Measurements from ENCODE around the gene RASSF1. TPM values are rescaled to one million over a fixed set of nuclear protein-coding genes. Genes with fewer than 3 reads are reported as not detected.

Gene RASSF1
- polyA plus RNA-seq, 1 donor from 2014 or later: 51.4 TPM

- no peak for TF ChIP-seq POLR2AphosphoS5 (IDR thresholded peaks at IDR 0.05)
- TF ChIP-seq EZH2 (IDR thresholded peaks at IDR 0.05; ENCODE audit: borderline replicate concordance, insufficient read depth, low read length, poor library complexity, severe bottlenecking): no peak
- no peak for TF ChIP-seq EP300 (conservative IDR thresholded peaks at IDR 0.05; ENCODE audit: poor library complexity, severe bottlenecking)
- TF ChIP-seq MXI1 (conservative IDR thresholded peaks at IDR 0.05; ENCODE audit: poor library complexity, severe bottlenecking): no peak
- no peak for TF ChIP-seq CTCF (IDR thresholded peaks at IDR 0.05; ENCODE audit: poor library complexity, severe bottlenecking)
- no peak for TF ChIP-seq RAD21 (conservative IDR thresholded peaks at IDR 0.05)
- no peak for TF ChIP-seq TAF1 (IDR thresholded peaks at IDR 0.05; ENCODE audit: low read depth)
- no peak for TF ChIP-seq SMC3 (conservative IDR thresholded peaks at IDR 0.05; ENCODE audit: poor library complexity)
- TF ChIP-seq, protein P1, sequence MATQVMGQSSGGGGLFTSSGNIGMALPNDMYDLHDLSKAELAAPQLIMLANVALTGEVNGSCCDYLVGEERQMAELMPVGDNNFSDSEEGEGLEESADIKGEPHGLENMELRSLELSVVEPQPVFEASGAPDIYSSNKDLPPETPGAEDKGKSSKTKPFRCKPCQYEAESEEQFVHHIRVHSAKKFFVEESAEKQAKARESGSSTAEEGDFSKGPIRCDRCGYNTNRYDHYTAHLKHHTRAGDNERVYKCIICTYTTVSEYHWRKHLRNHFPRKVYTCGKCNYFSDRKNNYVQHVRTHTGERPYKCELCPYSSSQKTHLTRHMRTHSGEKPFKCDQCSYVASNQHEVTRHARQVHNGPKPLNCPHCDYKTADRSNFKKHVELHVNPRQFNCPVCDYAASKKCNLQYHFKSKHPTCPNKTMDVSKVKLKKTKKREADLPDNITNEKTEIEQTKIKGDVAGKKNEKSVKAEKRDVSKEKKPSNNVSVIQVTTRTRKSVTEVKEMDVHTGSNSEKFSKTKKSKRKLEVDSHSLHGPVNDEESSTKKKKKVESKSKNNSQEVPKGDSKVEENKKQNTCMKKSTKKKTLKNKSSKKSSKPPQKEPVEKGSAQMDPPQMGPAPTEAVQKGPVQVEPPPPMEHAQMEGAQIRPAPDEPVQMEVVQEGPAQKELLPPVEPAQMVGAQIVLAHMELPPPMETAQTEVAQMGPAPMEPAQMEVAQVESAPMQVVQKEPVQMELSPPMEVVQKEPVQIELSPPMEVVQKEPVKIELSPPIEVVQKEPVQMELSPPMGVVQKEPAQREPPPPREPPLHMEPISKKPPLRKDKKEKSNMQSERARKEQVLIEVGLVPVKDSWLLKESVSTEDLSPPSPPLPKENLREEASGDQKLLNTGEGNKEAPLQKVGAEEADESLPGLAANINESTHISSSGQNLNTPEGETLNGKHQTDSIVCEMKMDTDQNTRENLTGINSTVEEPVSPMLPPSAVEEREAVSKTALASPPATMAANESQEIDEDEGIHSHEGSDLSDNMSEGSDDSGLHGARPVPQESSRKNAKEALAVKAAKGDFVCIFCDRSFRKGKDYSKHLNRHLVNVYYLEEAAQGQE (IDR thresholded peaks at IDR 0.05; ENCODE audit: borderline replicate concordance): no peak
- H3K9ac ChIP-seq (ENCODE audit: low read length): no peak overlapping the region
- no peaks in the 10 kb centered on the region for H3K9me2 ChIP-seq (ENCODE audit: insufficient read depth, low read length)
- H3K36me3 ChIP-seq (ENCODE audit: insufficient read depth, low read length): peaks cover 1% of the 10 kb centered on the region
- H3K9me3 ChIP-seq (ENCODE audit: low read length): no peaks in the 10 kb centered on the region
- H3F3A ChIP-seq (ENCODE audit: insufficient read depth, low read length, poor library complexity, severe bottlenecking): no peaks in the 10 kb centered on the region
- no peak overlapping the region for H3K27ac ChIP-seq (ENCODE audit: low read length)
- H2AFZ ChIP-seq (ENCODE audit: low read depth, low read length): no peak overlapping the region
- no peaks in the 10 kb centered on the region for H3K27me3 ChIP-seq (ENCODE audit: insufficient read depth, low read depth, low read length)
- no peak overlapping the region for H3K4me3 ChIP-seq (ENCODE audit: low read length)
- no peak overlapping the region for H3K4me2 ChIP-seq (ENCODE audit: low read length)
- H3K79me2 ChIP-seq (replicated peaks; ENCODE audit: insufficient read depth, low read length): no peaks in the 10 kb centered on the region
- no peaks in the 10 kb centered on the region for H4K20me1 ChIP-seq (ENCODE audit: insufficient read depth)
These were observed 31.7 kb upstream of the RASSF1 start for GRCh38 chr3:50372349-50372748.

DNA sequence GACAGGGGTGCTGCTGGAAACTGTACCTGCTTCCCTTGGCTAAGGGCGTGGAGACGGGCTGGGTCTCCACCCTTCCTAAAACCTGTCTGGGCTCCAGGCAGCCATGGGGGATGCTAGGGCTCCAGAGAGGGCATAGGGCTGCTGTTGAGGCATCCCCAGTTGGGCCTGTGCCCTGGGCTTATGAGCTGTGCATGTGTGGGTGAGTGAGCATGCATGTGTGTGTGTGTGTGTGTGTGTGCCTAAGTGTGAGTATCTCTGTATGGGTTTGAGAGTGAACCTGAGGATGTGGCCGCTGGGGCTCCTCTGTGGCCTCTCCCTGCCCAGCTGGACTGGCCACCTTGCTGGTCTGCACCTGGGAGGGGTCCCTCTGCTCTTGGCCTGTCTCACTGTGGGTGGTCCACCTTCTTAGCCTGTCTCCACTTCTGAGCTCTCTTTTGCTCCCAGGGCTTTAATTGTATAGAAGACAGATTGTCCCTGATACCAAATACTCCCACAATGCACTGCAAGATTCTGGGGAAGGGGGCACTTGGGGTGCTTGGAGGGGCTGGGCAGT is 30.6 kb upstream of the RASSF1 start:
- peaks cover 7% of the 10 kb centered on the region for H3K36me3 ChIP-seq (ENCODE audit: insufficient read depth, low read length)
- no peaks in the 10 kb centered on the region for H3K79me2 ChIP-seq (replicated peaks; ENCODE audit: insufficient read depth, low read length)
- no peak overlapping the region for H3K9ac ChIP-seq (ENCODE audit: low read length)
- TF ChIP-seq RAD21 (conservative IDR thresholded peaks at IDR 0.05) (no peak), POLR2AphosphoS5 (IDR thresholded peaks at IDR 0.05) (no peak)
- TF ChIP-seq, protein P1 (IDR thresholded peaks at IDR 0.05; ENCODE audit: borderline replicate concordance): no peak
- no peaks in the 10 kb centered on the region for H3K27me3 ChIP-seq (ENCODE audit: insufficient read depth, low read depth, low read length)
- no peak overlapping the region for H2AFZ ChIP-seq (ENCODE audit: low read depth, low read length)
- no peaks in the 10 kb centered on the region for H3K9me2 ChIP-seq (ENCODE audit: insufficient read depth, low read length)
- no peak overlapping the region for H3K27ac ChIP-seq (ENCODE audit: low read length)
- H3K9me3 ChIP-seq (ENCODE audit: low read length): no peaks in the 10 kb centered on the region
- no peak overlapping the region for H3K4me2 ChIP-seq (ENCODE audit: low read length)
- H3K4me3 ChIP-seq (ENCODE audit: low read length): no peak overlapping the region
- H4K20me1 ChIP-seq (ENCODE audit: insufficient read depth): no peaks in the 10 kb centered on the region
- no peaks in the 10 kb centered on the region for H3F3A ChIP-seq (ENCODE audit: insufficient read depth, low read length, poor library complexity, severe bottlenecking)
